Gastroesophageal sphincter (tissue), 3 donors: Measurements from ENCODE around the gene NELFCD.

Experiments used
- EP300 ChIP-seq: sonication (generic); formaldehyde crosslinking; IDR thresholded peaks from one replicate; pipeline ENCODE4 v1.6.1; 2017; ENCODE audit warnings: antibody characterized with exemption, mild to moderate bottlenecking
- POLR2A ChIP-seq, 2 donors: fragments of 450-650 bp; IDR thresholded peaks; one replicate each; pipeline ENCODE4 v1.6.1; 2017; ENCODE audit warnings: antibody characterized with exemption in 2 of 2, mild to moderate bottlenecking in 2 of 2, moderate library complexity in 1 of 2
- POLR2AphosphoS5 ChIP-seq: sonication (generic); formaldehyde crosslinking; IDR thresholded peaks from one replicate; pipeline ENCODE4 v1.6.1; 2017; ENCODE audit warnings: antibody characterized with exemption
- TF ChIP-seq, protein P1 (sequence below), 4 experiments: fragments of 200-600 bp in 2 of 4; fragments of 450-650 bp in 2 of 4; sonication (generic) in 1 of 4; IDR thresholded peaks; one replicate each; pipeline ENCODE4 v1.5.1; 2017 to 2019; ENCODE audit warnings: antibody characterized with exemption in 4 of 4, mild to moderate bottlenecking in 2 of 4, moderate library complexity in 2 of 4

DNA sequence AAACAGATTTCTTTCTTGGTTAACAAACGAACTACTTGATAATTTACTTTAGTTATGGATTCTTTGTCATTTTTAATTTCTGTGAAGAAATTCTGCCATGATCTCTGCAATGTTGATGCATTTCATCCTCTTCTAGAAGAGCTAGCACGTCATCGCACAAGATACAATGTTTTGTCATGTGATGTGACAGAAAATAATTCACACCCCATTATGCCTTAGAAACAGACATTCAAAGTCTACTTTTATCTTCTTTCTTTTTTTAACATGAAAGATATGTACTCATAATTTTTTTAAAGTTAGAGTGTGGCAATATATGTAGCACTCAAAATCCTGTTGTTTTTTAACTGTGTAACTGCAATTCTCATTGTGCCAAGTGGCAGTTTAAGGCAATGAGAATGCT is 39.6 kb upstream of the NELFCD start:
- TF ChIP-seq EP300 (no peak), POLR2A (IDR thresholded peaks at IDR 0.05) (no peak), POLR2AphosphoS5 (no peak)
- TF ChIP-seq, protein P1, sequence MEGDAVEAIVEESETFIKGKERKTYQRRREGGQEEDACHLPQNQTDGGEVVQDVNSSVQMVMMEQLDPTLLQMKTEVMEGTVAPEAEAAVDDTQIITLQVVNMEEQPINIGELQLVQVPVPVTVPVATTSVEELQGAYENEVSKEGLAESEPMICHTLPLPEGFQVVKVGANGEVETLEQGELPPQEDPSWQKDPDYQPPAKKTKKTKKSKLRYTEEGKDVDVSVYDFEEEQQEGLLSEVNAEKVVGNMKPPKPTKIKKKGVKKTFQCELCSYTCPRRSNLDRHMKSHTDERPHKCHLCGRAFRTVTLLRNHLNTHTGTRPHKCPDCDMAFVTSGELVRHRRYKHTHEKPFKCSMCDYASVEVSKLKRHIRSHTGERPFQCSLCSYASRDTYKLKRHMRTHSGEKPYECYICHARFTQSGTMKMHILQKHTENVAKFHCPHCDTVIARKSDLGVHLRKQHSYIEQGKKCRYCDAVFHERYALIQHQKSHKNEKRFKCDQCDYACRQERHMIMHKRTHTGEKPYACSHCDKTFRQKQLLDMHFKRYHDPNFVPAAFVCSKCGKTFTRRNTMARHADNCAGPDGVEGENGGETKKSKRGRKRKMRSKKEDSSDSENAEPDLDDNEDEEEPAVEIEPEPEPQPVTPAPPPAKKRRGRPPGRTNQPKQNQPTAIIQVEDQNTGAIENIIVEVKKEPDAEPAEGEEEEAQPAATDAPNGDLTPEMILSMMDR (IDR thresholded peaks at IDR 0.05): no peak
